ENCODE measurements around the gene BCL2. TPM values are rescaled to one million over a fixed set of nuclear protein-coding genes. Genes with fewer than 3 reads are reported as not detected.

Gene BCL2
- total RNA-seq, 1 experiment from 2014 or later = 2.6 TPM

GRCh38 chr18:63083020-63083531, 236.5 kb downstream of the BCL2 start:
- no peak for TF ChIP-seq STAT6 (CRISPR knock-in tag; conservative IDR thresholded peaks at IDR 0.05; ENCODE audit: low read depth)
- TF ChIP-seq GRHL2 (CRISPR knock-in tag; IDR thresholded peaks at IDR 0.05; ENCODE audit: insufficient replicate concordance, severe bottlenecking) = no peak
- no peak for TF ChIP-seq CREM (CRISPR knock-in tag; IDR thresholded peaks at IDR 0.05)
- no peak for TF ChIP-seq FOXJ3 (CRISPR knock-in tag; IDR thresholded peaks at IDR 0.05; ENCODE audit: borderline replicate concordance)
- no peak for TF ChIP-seq PREB (CRISPR knock-in tag; IDR thresholded peaks at IDR 0.05; ENCODE audit: borderline replicate concordance)
- TF ChIP-seq NR3C1 (CRISPR knock-in tag; conservative IDR thresholded peaks at IDR 0.05; ENCODE audit: low read depth) = no peak
- no peak for TF ChIP-seq MXD4 (CRISPR knock-in tag; IDR thresholded peaks at IDR 0.05; ENCODE audit: borderline replicate concordance)
- TF ChIP-seq NR2C2 (CRISPR knock-in tag; IDR thresholded peaks at IDR 0.05) = no peak
- no peak for TF ChIP-seq MYBL2 (CRISPR knock-in tag; IDR thresholded peaks at IDR 0.05)
- TF ChIP-seq JAZF1 (CRISPR knock-in tag; IDR thresholded peaks at IDR 0.05) = no peak
- no peak for TF ChIP-seq GTF2I (CRISPR knock-in tag; conservative IDR thresholded peaks at IDR 0.05)
- no peak for TF ChIP-seq ZNF281 (CRISPR knock-in tag; IDR thresholded peaks at IDR 0.05)
- no peak for TF ChIP-seq PRDM15 (CRISPR knock-in tag; IDR thresholded peaks at IDR 0.05)
- no peak for TF ChIP-seq CBFB (CRISPR knock-in tag; IDR thresholded peaks at IDR 0.05; ENCODE audit: low read depth)
- no peak for ATAC-seq
- no peaks in the 10 kb centered on the region for H3K27me3 Mint-ChIP-seq (ENCODE audit: low read depth)
- ChIA-PET POLR2A (no interaction called here), CTCF (no interaction called here)
- no peak overlapping the region for H3K4me3 Mint-ChIP-seq
- H3K4me1 Mint-ChIP-seq = peaks cover 7% of the 10 kb centered on the region
- no peak for DNase-seq (ENCODE audit: low spot score)
- no peak overlapping the region for H3K27ac Mint-ChIP-seq
- peaks cover 9% of the 10 kb centered on the region for H3K9me3 Mint-ChIP-seq
- no peaks in the 10 kb centered on the region for H3K36me3 Mint-ChIP-seq

- peaks cover 2% of the 10 kb centered on the region for H3K4me1 Mint-ChIP-seq
- CTCF ChIA-PET = no interaction called here
- H3K27me3 Mint-ChIP-seq (ENCODE audit: low read depth) = no peaks in the 10 kb centered on the region
- H3K4me3 Mint-ChIP-seq = no peak overlapping the region
- no peak overlapping the region for H3K27ac Mint-ChIP-seq
- DNase-seq (ENCODE audit: low spot score) (no peak), ATAC-seq (no peak)
- POLR2A ChIA-PET = no interaction called here
- no peaks in the 10 kb centered on the region for H3K36me3 Mint-ChIP-seq
- peaks cover 9% of the 10 kb centered on the region for H3K9me3 Mint-ChIP-seq
- TF ChIP-seq ZSCAN18 (CRISPR knock-in tag; IDR thresholded peaks at IDR 0.05) (no peak), AR (CRISPR knock-in tag; IDR thresholded peaks at IDR 0.05) (no peak), USF2 (CRISPR knock-in tag; IDR thresholded peaks at IDR 0.05) (no peak)
These were observed 237.1 kb downstream of the BCL2 start for GRCh38 chr18:63082366-63083019.
